ENCODE results near the gene DPAGT1. TPM values are rescaled to one million over a fixed set of nuclear protein-coding genes. Genes with fewer than 3 reads are reported as not detected.

Gene DPAGT1
- total RNA-seq, 2 donors from 2014 or later = 49.4 to 51.9 TPM

- Histone ChIP-seq H3K27ac (ENCODE audit: low read depth, low read length) (no peak overlapping the region), H3K4me1 (ENCODE audit: control insufficient read depth, insufficient read depth, low read length) (peaks cover 4% of the 10 kb centered on the region), H3K27me3 (ENCODE audit: control insufficient read depth, insufficient read depth, low read length, poor library complexity, severe bottlenecking) (peaks cover 18% of the 10 kb centered on the region), H3K4me3 (ENCODE audit: low read length) (no peak overlapping the region), H3K9me3 (ENCODE audit: control insufficient read depth, low read length) (no peaks in the 10 kb centered on the region), H3K36me3 (ENCODE audit: control insufficient read depth, insufficient read depth, low read length) (no peaks in the 10 kb centered on the region), H3K9ac (ENCODE audit: extremely low read depth, low read length, poor library complexity, severe bottlenecking) (no peak overlapping the region)
- Mint-ChIP-seq H3K27me3 (ENCODE audit: insufficient read depth) (peaks cover 21% of the 10 kb centered on the region), H3K36me3 (ENCODE audit: low read depth) (no peaks in the 10 kb centered on the region), H3K9me3 (no peaks in the 10 kb centered on the region), H3K27ac (no peak overlapping the region), H3K4me3 (no peak overlapping the region), H3K4me1 (peaks cover 15% of the 10 kb centered on the region)
- TF ChIP-seq CTCF (conservative IDR thresholded peaks at IDR 0.05) = no peak
- 96 to 100% methylated on average over 2 to 3 of the region's 3 CpGs for WGBS, 2 experiments (ENCODE audit: insufficient coverage in 1 of 2, insufficient read length in 1 of 2)
- DNase-seq = no peak
Observed at GRCh38 chr11:119109843-119110242, 8.2 kb upstream of the DPAGT1 start.

DNA sequence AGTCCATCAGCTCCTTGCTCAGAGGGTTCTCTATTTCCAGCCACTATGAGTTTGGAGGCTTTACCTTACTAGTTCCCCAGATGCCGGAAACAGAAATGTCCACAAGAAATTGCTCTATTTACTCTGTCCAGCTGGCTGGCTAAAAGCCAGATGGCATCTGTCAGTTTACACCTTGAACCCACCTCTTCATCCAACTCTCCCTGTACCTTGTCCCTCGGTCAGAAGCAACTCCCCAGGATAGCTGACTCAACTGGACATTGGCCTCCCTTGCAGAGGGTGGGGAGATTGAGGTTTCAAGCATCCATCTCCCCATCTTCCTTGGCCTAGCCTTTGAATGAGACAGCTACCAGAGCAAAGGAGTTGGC, 7.2 kb upstream of the DPAGT1 start:
- no peak overlapping the region for H3K27ac ChIP-seq (ENCODE audit: low read depth, low read length)
- no peak overlapping the region for H3K27ac Mint-ChIP-seq
- TF ChIP-seq CTCF (conservative IDR thresholded peaks at IDR 0.05) = no peak

GRCh38 chr11:119108146-119108856, 6.6 kb upstream of the DPAGT1 start:
- no peaks in the 10 kb centered on the region for H3K36me3 Mint-ChIP-seq (ENCODE audit: low read depth)
- peaks cover 21% of the 10 kb centered on the region for H3K27me3 Mint-ChIP-seq (ENCODE audit: insufficient read depth)
- no peak overlapping the region for H3K27ac ChIP-seq (ENCODE audit: low read depth, low read length)
- H3K4me1 Mint-ChIP-seq = peaks cover 18% of the 10 kb centered on the region
- no peak for TF ChIP-seq CTCF (conservative IDR thresholded peaks at IDR 0.05)
- H3K9ac ChIP-seq (ENCODE audit: extremely low read depth, low read length, poor library complexity, severe bottlenecking) = peak overlapping the region; percentile 44
- H3K4me3 Mint-ChIP-seq = peak overlapping the region; percentile 62
- H3K9me3 Mint-ChIP-seq = no peaks in the 10 kb centered on the region
- DNase-seq = peak; percentile 72
- H3K36me3 ChIP-seq (ENCODE audit: control insufficient read depth, insufficient read depth, low read length) = no peaks in the 10 kb centered on the region
- no peaks in the 10 kb centered on the region for H3K9me3 ChIP-seq (ENCODE audit: control insufficient read depth, low read length)
- no peak overlapping the region for H3K27ac Mint-ChIP-seq
- peaks cover 4% of the 10 kb centered on the region for H3K4me1 ChIP-seq (ENCODE audit: control insufficient read depth, insufficient read depth, low read length)
- 32 to 33% methylated on average over 4 to 7 of the region's 8 CpGs for WGBS, 2 experiments (ENCODE audit: insufficient coverage in 1 of 2, insufficient read length in 1 of 2)
- peak overlapping the region; percentile 88 for H3K4me3 ChIP-seq (ENCODE audit: low read length)
- peaks cover 18% of the 10 kb centered on the region for H3K27me3 ChIP-seq (ENCODE audit: control insufficient read depth, insufficient read depth, low read length, poor library complexity, severe bottlenecking)

More for the DNA sequence above, 7.2 kb upstream of the DPAGT1 start:
- no peaks in the 10 kb centered on the region for H3K36me3 ChIP-seq (ENCODE audit: control insufficient read depth, insufficient read depth, low read length)
- 81 to 100% methylated on average over 1 to 2 of the region's 2 CpGs for WGBS, 2 experiments (ENCODE audit: insufficient coverage in 1 of 2, insufficient read length in 1 of 2)
- no peak overlapping the region for H3K4me3 ChIP-seq (ENCODE audit: low read length)
- Mint-ChIP-seq H3K9me3 (no peaks in the 10 kb centered on the region), H3K4me1 (peaks cover 16% of the 10 kb centered on the region), H3K36me3 (ENCODE audit: low read depth) (no peaks in the 10 kb centered on the region), H3K27me3 (ENCODE audit: insufficient read depth) (peaks cover 21% of the 10 kb centered on the region), H3K4me3 (peak overlapping the region; percentile 62)
- H3K9ac ChIP-seq (ENCODE audit: extremely low read depth, low read length, poor library complexity, severe bottlenecking) = no peak overlapping the region
- no peaks in the 10 kb centered on the region for H3K9me3 ChIP-seq (ENCODE audit: control insufficient read depth, low read length)
- H3K4me1 ChIP-seq (ENCODE audit: control insufficient read depth, insufficient read depth, low read length) = peaks cover 4% of the 10 kb centered on the region
- no peak for DNase-seq
- peaks cover 18% of the 10 kb centered on the region for H3K27me3 ChIP-seq (ENCODE audit: control insufficient read depth, insufficient read depth, low read length, poor library complexity, severe bottlenecking)
